DND-41 (cell line): Measurements from ENCODE around the gene ZC3H7B.
A peak's percentile ranks its signal among the peaks of the same experiment; 100 is the strongest.

ENCODE experiments used
- ATAC-seq: fragments of 200-7000 bp; cut with Tn5 transposase; 3 replicates; pipeline ENCODE4 v1.9.1; 2021; ENCODE audit warnings: low read depth; ENCODE audit not compliant: insufficient read depth
- DNase-seq: peaks from one replicate; pipeline ENCODE4 v3.0.0-alpha.2; 2020
- H2AFZ ChIP-seq: 2 replicates; pipeline ENCODE4 v1.6.0; 2012; ENCODE audit warnings: low read depth, low read length
- H3K27ac ChIP-seq: 2 replicates; pipeline ENCODE4 v1.5.1; 2012; ENCODE audit warnings: low read length, inconsistent platforms
- H3K27me3 ChIP-seq: fragments of 200-600 bp; sonication (generic); 2 replicates; pipeline ENCODE4 v1.6.0; 2012; ENCODE audit warnings: low read length, mild to moderate bottlenecking, inconsistent platforms; ENCODE audit not compliant: insufficient read depth, poor library complexity
- H3K36me3 ChIP-seq: 2 replicates; pipeline ENCODE4 v1.5.1; 2012; ENCODE audit warnings: low read length, inconsistent platforms; ENCODE audit not compliant: insufficient read depth
- H3K4me1 ChIP-seq: 2 replicates; pipeline ENCODE4 v1.5.1; 2012; ENCODE audit warnings: mild to moderate bottlenecking, low read length; ENCODE audit not compliant: insufficient read depth
- H3K4me2 ChIP-seq: 2 replicates; pipeline ENCODE4 v1.6.0; 2012; ENCODE audit warnings: mild to moderate bottlenecking, moderate library complexity, low read length, inconsistent platforms; ENCODE audit not compliant: insufficient read depth
- H3K4me3 ChIP-seq, 2 experiments: fragments of 200-600 bp in 1 of 2; shearing (Covaris generic) in 1 of 2; 2 replicates each; pipeline ENCODE4 v1.5.1; 2012 to 2016; ENCODE audit warnings: inconsistent platforms in 2 of 2, low read length in 2 of 2, mild to moderate bottlenecking in 2 of 2, low read depth in 1 of 2, moderate library complexity in 1 of 2
- H3K79me2 ChIP-seq: 2 replicates; pipeline ENCODE4 v1.6.0; 2012; ENCODE audit warnings: low read length, inconsistent platforms; ENCODE audit not compliant: insufficient read depth
- H3K9ac ChIP-seq: 2 replicates; pipeline ENCODE4 v1.6.0; 2012; ENCODE audit warnings: low read depth, mild to moderate bottlenecking, inconsistent platforms, low read length, moderate library complexity
- H3K9me3 ChIP-seq: 2 replicates; pipeline ENCODE4 v1.5.1; 2012; ENCODE audit warnings: low read length, moderate library complexity, mild to moderate bottlenecking, inconsistent platforms; ENCODE audit not compliant: insufficient read depth, severe bottlenecking
- H4K20me1 ChIP-seq: 2 replicates; pipeline ENCODE4 v1.6.0; 2012; ENCODE audit warnings: low read length; ENCODE audit not compliant: insufficient read depth
- CTCF ChIP-seq: IDR thresholded peaks from 2 replicates; pipeline ENCODE4 v1.5.1; 2012; ENCODE audit warnings: borderline replicate concordance, low read length, moderate library complexity, mild to moderate bottlenecking; ENCODE audit not compliant: poor library complexity, severe bottlenecking; ENCODE audit errors: extremely low read depth
- EZH2 ChIP-seq: IDR thresholded peaks from 3 replicates; pipeline ENCODE4 v1.6.1; 2012; ENCODE audit warnings: borderline replicate concordance, low read depth, mild to moderate bottlenecking, moderate library complexity, low read length, inconsistent platforms; ENCODE audit not compliant: severe bottlenecking

The ZC3H7B gene

GRCh38 chr22:41302811-41303210 lies 1.5 kb downstream of the ZC3H7B start:
- Histone ChIP-seq H3K27ac (peak overlapping the region; percentile 45), H2AFZ (peak overlapping the region; percentile 30), H3K4me3 (peak overlapping the region; percentile 81 to 99; a peak in 3 of 4 replicates), H3K27me3 (no peaks in the 10 kb centered on the region), H3K9me3 (no peaks in the 10 kb centered on the region), H3K79me2 (peaks cover 70% of the 10 kb centered on the region), H3K36me3 (peaks cover 18% of the 10 kb centered on the region), H3K4me2 (peak overlapping the region; percentile 87), H3K4me1 (peaks cover 27% of the 10 kb centered on the region), H4K20me1 (peaks cover 29% of the 10 kb centered on the region), H3K9ac (peak overlapping the region; percentile 98)
- TF ChIP-seq EZH2 = no peak
- TF ChIP-seq CTCF = no peak
- no peak for ATAC-seq
- DNase-seq = no peak

GRCh38 chr22:41305646-41306045 lies 4.3 kb downstream of the ZC3H7B start:
- Histone ChIP-seq H2AFZ (no peak overlapping the region), H3K9ac (no peak overlapping the region), H3K36me3 (peaks cover 35% of the 10 kb centered on the region), H4K20me1 (peaks cover 48% of the 10 kb centered on the region), H3K4me2 (no peak overlapping the region), H3K4me3 (no peak overlapping the region), H3K27ac (no peak overlapping the region), H3K27me3 (no peaks in the 10 kb centered on the region), H3K4me1 (peaks cover 25% of the 10 kb centered on the region), H3K9me3 (no peaks in the 10 kb centered on the region), H3K79me2 (peaks cover 95% of the 10 kb centered on the region)
- no peak for ATAC-seq
- TF ChIP-seq EZH2 = no peak
- no peak for TF ChIP-seq CTCF
- DNase-seq = no peak

- H3K27ac ChIP-seq = peak overlapping the region; percentile 21; the same call in 1 of the 2 replicates
- peaks cover 35% of the 10 kb centered on the region for H3K36me3 ChIP-seq
- TF ChIP-seq EZH2 = no peak
- no peak for TF ChIP-seq CTCF
- H3K4me3 ChIP-seq = no peak overlapping the region
- H4K20me1 ChIP-seq = peaks cover 62% of the 10 kb centered on the region
- H3K4me2 ChIP-seq = no peak overlapping the region
- H3K79me2 ChIP-seq = peaks cover 93% of the 10 kb centered on the region
- no peaks in the 10 kb centered on the region for H3K27me3 ChIP-seq
- ATAC-seq = no peak
- no peaks in the 10 kb centered on the region for H3K9me3 ChIP-seq
- peaks cover 14% of the 10 kb centered on the region for H3K4me1 ChIP-seq
- no peak overlapping the region for H2AFZ ChIP-seq
- DNase-seq = no peak
- H3K9ac ChIP-seq = no peak overlapping the region
These were observed 6.7 kb downstream of the ZC3H7B start for GRCh38 chr22:41308054-41308453.

GRCh38 chr22:41308544-41308947 lies 7.2 kb downstream of the ZC3H7B start:
- ATAC-seq = no peak
- no peak for TF ChIP-seq EZH2
- no peak for TF ChIP-seq CTCF

More at GRCh38 chr22:41308544-41308947, 7.2 kb downstream of the ZC3H7B start:
- H4K20me1 ChIP-seq = peaks cover 66% of the 10 kb centered on the region
- 0 out of 2 replicates have a peak overlapping the region, but pooled peaks have one; percentile 21 for H3K27ac ChIP-seq
- DNase-seq = no peak
- no peak overlapping the region for H3K4me2 ChIP-seq
- peaks cover 9% of the 10 kb centered on the region for H3K4me1 ChIP-seq
- no peak overlapping the region for H3K4me3 ChIP-seq
- no peak overlapping the region for H3K9ac ChIP-seq
- H3K79me2 ChIP-seq = peaks cover 93% of the 10 kb centered on the region
- H3K36me3 ChIP-seq = peaks cover 35% of the 10 kb centered on the region
- no peaks in the 10 kb centered on the region for H3K27me3 ChIP-seq
- no peak overlapping the region for H2AFZ ChIP-seq
- no peaks in the 10 kb centered on the region for H3K9me3 ChIP-seq
